ENCODE results near the gene LDHB. TPM values are rescaled to one million over a fixed set of nuclear protein-coding genes. Genes with fewer than 3 reads are reported as not detected.
"Not testable (repeated sequence)": the region's sequence is repeated elsewhere in the genome, so short reads cannot be mapped to it uniquely, and the experiment has no call there.

LDHB gene
- polyA plus RNA-seq, 2 of the 4 experiments (the other 2 are of a cell fraction): 1,852 to 2,260 TPM

GRCh38 chr12:21665816-21666215, 8.2 kb upstream of the LDHB start:
- Histone ChIP-seq H3K4me3 (no peak overlapping the region), H3K9me3 (no peaks in the 10 kb centered on the region), H3K27ac (peak overlapping the region in 1 of 2 experiments; percentile 56; a peak in 1 of 6 replicates), H3K4me1 (peaks cover 20% of the 10 kb centered on the region), H3K4me2 (peak overlapping the region; percentile 61; the same call in 2 of the 3 replicates)
- WGBS (ENCODE audit: missing lambda C conversion rate): 86% methylated on average over 7 of the region's 7 CpGs
- no peak for DNase-seq (ENCODE audit: low read depth in 1 of 2, low spot score in 1 of 2)
- ATAC-seq: no peak
- FAIRE-seq: no peak
- TF ChIP-seq POLR2A (IDR thresholded peaks at IDR 0.05; ENCODE audit: low read length) (no peak), RCOR1 (IDR thresholded peaks at IDR 0.05; ENCODE audit: low read depth, low read length) (no peak), CBX8 (IDR thresholded peaks at IDR 0.05) (no peak), CHD4 (IDR thresholded peaks at IDR 0.05; ENCODE audit: borderline replicate concordance) (no peak), HOXA7 (CRISPR knock-in tag; IDR thresholded peaks at IDR 0.05) (no peak)
- CTCF ChIA-PET: interaction anchor here (1.1 to 1.6 kb wide), 2 partner anchors 13 to 14 kb away, joined by 3 to 5 read pairs; no protein-coding TSS in a partner anchor
- POLR2A ChIA-PET: interaction anchor here (1.8 kb wide), 1 partner anchor 8 kb away, joined by 8 read pairs; the partner anchor contains the start of gene LDHB

GRCh38 chr12:21662122-21662792, 4.6 kb upstream of the LDHB start:
- Histone ChIP-seq H3K27ac (peak overlapping the region; percentile 55 to 79), H3K4me3 (peak overlapping the region; percentile 39), H3K9me3 (no peaks in the 10 kb centered on the region), H3K4me2 (peak overlapping the region; percentile 69), H3K4me1 (peaks cover 18% of the 10 kb centered on the region)
- FAIRE-seq (no peak), ATAC-seq (no peak), DNase-seq (ENCODE audit: low read depth in 1 of 2, low spot score in 1 of 2) (peak in 1 of 2 experiments; percentile 66)
- TF ChIP-seq POLR2A (IDR thresholded peaks at IDR 0.05; ENCODE audit: low read length): peak; percentile 46; the same call in 1 of the 2 replicates
- TF ChIP-seq ESRRA (IDR thresholded peaks at IDR 0.05; ENCODE audit: borderline replicate concordance, low read length): no peak
- TF ChIP-seq SMC3 (IDR thresholded peaks at IDR 0.05): no peak
- POLR2A ChIA-PET: interaction anchor here (0.7 to 1.3 kb wide), 3 partner anchors 16 to 224 kb away, joined by 3 to 4 read pairs (median 4); partner anchors contain the start of genes GOLT1B and RECQL
- CTCF ChIA-PET: interaction anchor here (0.7 to 2.4 kb wide), 4 partner anchors 14 to 89 kb away, joined by 3 to 12 read pairs (median 3); no protein-coding TSS in a partner anchor
- 60% methylated on average over 27 of the region's 27 CpGs for WGBS (ENCODE audit: missing lambda C conversion rate)

GRCh38 chr12:21661396-21662093, 3.9 kb upstream of the LDHB start:
- not testable (repeated sequence) for H3K4me2 ChIP-seq; FAIRE-seq; H3K9me3 ChIP-seq; DNase-seq (ENCODE audit: low read depth in 1 of 2, low spot score in 1 of 2); ATAC-seq; H3K4me3 ChIP-seq
- ChIA-PET POLR2A (interaction anchor here (0.7 to 1.3 kb wide), 3 partner anchors 17 to 224 kb away, joined by 3 to 4 read pairs (median 4); partner anchors contain the start of genes GOLT1B and RECQL), CTCF (interaction anchor here (0.8 to 1.8 kb wide), 3 partner anchors 15 to 834 kb away, joined by 3 to 7 read pairs (median 3); no protein-coding TSS in a partner anchor)
- WGBS (ENCODE audit: missing lambda C conversion rate): 99% methylated on average over 37 of the region's 44 CpGs
- peaks cover 10% of the 10 kb centered on the region; the same call in 2 of the 3 replicates for H3K4me1 ChIP-seq
- H3K27ac ChIP-seq: peak overlapping the region in 1 of 2 experiments; percentile 34; a peak in 1 of 6 replicates

GRCh38 chr12:21659383-21659782, 1.7 kb upstream of the LDHB start:
- Histone ChIP-seq H3K4me2 (no peak overlapping the region), H3K4me3 (no peak overlapping the region), H3K9me3 (no peaks in the 10 kb centered on the region), H3K4me1 (peaks cover 19% of the 10 kb centered on the region), H3K27ac (no peak overlapping the region)
- CTCF ChIA-PET: interaction anchor here (0.6 kb wide), 1 partner anchor 21 kb away, joined by 5 read pairs; no protein-coding TSS in a partner anchor
- no peak for TF ChIP-seq PHF8 (IDR thresholded peaks at IDR 0.05; ENCODE audit: borderline replicate concordance, low read depth)
- no peak for TF ChIP-seq HES2 (IDR thresholded peaks at IDR 0.05)
- no peak for TF ChIP-seq ZC3H11A (IDR thresholded peaks at IDR 0.05)
- DNase-seq (ENCODE audit: low read depth in 1 of 2, low spot score in 1 of 2): peak; percentile 9 to 36
- ATAC-seq: no peak
- 67% methylated on average over 1 of the region's 1 CpG for WGBS (ENCODE audit: missing lambda C conversion rate)
- FAIRE-seq: no peak
- POLR2A ChIA-PET: no interaction called here

- DNase-seq (ENCODE audit: low read depth in 1 of 2, low spot score in 1 of 2): peak; percentile 18 to 56
These were observed 727 bp downstream of the LDHB start for GRCh38 chr12:21656905-21657325.

More at GRCh38 chr12:21656905-21657325, 727 bp downstream of the LDHB start:
- H3K4me2 ChIP-seq: peak overlapping the region; percentile 91
- ChIA-PET CTCF (interaction anchor here (0.7 to 1.8 kb wide), 5 partner anchors 8 to 43 kb away, joined by 3 to 7 read pairs (median 4); no protein-coding TSS in a partner anchor), POLR2A (interaction anchor here (0.8 to 2.3 kb wide), 14 partner anchors 9 to 219 kb away, joined by 3 to 36 read pairs (median 8); partner anchors contain the start of genes GOLT1B, PYROXD1 and RECQL)
- FAIRE-seq (no peak), ATAC-seq (peak; percentile 62 to 71; a peak in 5 of 6 replicates)
- H3K4me3 ChIP-seq: peak overlapping the region; percentile 92
- peaks cover 40% of the 10 kb centered on the region for H3K4me1 ChIP-seq
- H3K27ac ChIP-seq: peak overlapping the region; percentile 97 to 98
- 3% methylated on average over 16 of the region's 16 CpGs for WGBS (ENCODE audit: missing lambda C conversion rate)
- TF ChIP-seq ATOH8 (CRISPR knock-in tag; IDR thresholded peaks at IDR 0.05; ENCODE audit: low read depth) (peak; percentile 32; the same call in 1 of the 2 replicates), RARB (CRISPR knock-in tag; IDR thresholded peaks at IDR 0.05) (0 out of 2 replicates have a peak, but pooled peaks have one; percentile 13), JUNB (IDR thresholded peaks at IDR 0.05) (no peak), KDM5A (IDR thresholded peaks at IDR 0.05) (0 out of 2 replicates have a peak, but pooled peaks have one; percentile 2)
- no peaks in the 10 kb centered on the region for H3K9me3 ChIP-seq

All from A549 (cell line).